GM12878 (cell line): ENCODE results near the gene OLFML3. TPM values are rescaled to one million over a fixed set of nuclear protein-coding genes. Genes with fewer than 3 reads are reported as not detected.

Experiments
- ATAC-seq: fragments of 200-7000 bp; cut with Tn5 transposase; 3 replicates; pipeline ENCODE4 v1.9.1; 2020; ENCODE audit warnings: mild to moderate bottlenecking, moderate library complexity
- BruUV-seq: library from RNA; stranded (reverse); fragments of 400-500 nt; replicated peaks from 2 replicates; lab custom pipeline; 2021; lab: Mats Ljungman, UMichigan
- CTCF ChIA-PET: fragments of 300-600 bp; sonication (Branson Sonifier 250); formaldehyde crosslinking; extraction: SDS; loops from one replicate; lab custom pipeline; 2021; ENCODE audit warnings: inconsistent platforms; lab: Yijun Ruan, JAX
- POLR2A ChIA-PET: fragments of 350-600 bp; formaldehyde crosslinking; extraction: SDS; loops from one replicate; lab custom pipeline; 2021; ENCODE audit warnings: inconsistent platforms; lab: Charles Lee
- RAD21 ChIA-PET: fragments of 300-600 bp; sonication (Branson Sonifier 250); formaldehyde crosslinking; loops from one replicate; lab custom pipeline; 2023; ENCODE audit warnings: antibody characterized with exemption; ENCODE audit not compliant: unreplicated experiment; lab: Charles Lee
- SMC1A ChIA-PET: fragments of 300-600 bp; sonication (Branson Sonifier 250); formaldehyde crosslinking; loops from one replicate; lab custom pipeline; 2023; ENCODE audit not compliant: unreplicated experiment, uncharacterized antibody; lab: Charles Lee
- DNase-seq: peaks from one replicate; pipeline ENCODE4 v3.0.0-alpha.2; 2011; ENCODE audit warnings: low read depth, low spot score
- FAIRE-seq: peaks from 3 replicates; lab custom pipeline; 2011; peaks lifted over from hg19 to GRCh38; lab: Jason Lieb, UNC
- H2AFZ ChIP-seq: 2 replicates; pipeline ENCODE4 v1.6.0; 2011; ENCODE audit warnings: low read depth, low read length, control low read depth; ENCODE audit not compliant: control insufficient read depth
- H3K27ac ChIP-seq: 2 replicates; pipeline ENCODE4 v1.5.1; 2011; ENCODE audit warnings: control low read depth; ENCODE audit not compliant: control insufficient read depth, insufficient read depth
- H3K27me3 ChIP-seq, 2 experiments: replicated peaks in 1 of 2; 2 replicates each; pipeline versions ENCODE4 v1.6.0 to v1.6.1; 2011; ENCODE audit warnings: low read length in 1 of 2; ENCODE audit not compliant: control insufficient read depth in 2 of 2, insufficient read depth in 2 of 2
- H3K36me3 ChIP-seq, 2 experiments: 2 replicates each; pipeline ENCODE4 v1.5.1; 2011; ENCODE audit warnings: low read length in 1 of 2; ENCODE audit not compliant: control insufficient read depth in 2 of 2, insufficient read depth in 2 of 2
- H3K4me1 ChIP-seq: 2 replicates; pipeline ENCODE4 v1.6.1; 2011; ENCODE audit warnings: mild to moderate bottlenecking, low read length, moderate library complexity, mixed read lengths; ENCODE audit not compliant: control insufficient read depth, insufficient read depth
- H3K4me2 ChIP-seq: 2 replicates; pipeline ENCODE4 v1.6.0; 2011; ENCODE audit warnings: control low read depth; ENCODE audit not compliant: control insufficient read depth, insufficient read depth
- H3K4me3 ChIP-seq: fragments of 200-600 bp; sonication (generic); 2 replicates; pipeline ENCODE4 v1.5.1; 2016
- H3K79me2 ChIP-seq: 2 replicates; pipeline ENCODE4 v1.6.0; 2011; ENCODE audit warnings: low read length; ENCODE audit not compliant: control insufficient read depth, insufficient read depth
- H3K9ac ChIP-seq: 2 replicates; pipeline ENCODE4 v1.8.0; 2011; ENCODE audit warnings: low read length, control low read depth, mixed read lengths; ENCODE audit not compliant: control insufficient read depth, insufficient read depth
- H3K9me3 ChIP-seq: replicated peaks from 3 replicates; pipeline ENCODE4 v1.5.1; 2011; ENCODE audit warnings: mild to moderate bottlenecking, low read length; ENCODE audit not compliant: control insufficient read depth, insufficient read depth
- H4K20me1 ChIP-seq: 2 replicates; pipeline ENCODE4 v1.6.0; 2011; ENCODE audit not compliant: control insufficient read depth, insufficient read depth
- E2F8 ChIP-seq: fragments of 450-650 bp; IDR thresholded peaks from 2 replicates; pipeline ENCODE4 v1.6.1; 2018; ENCODE audit warnings: mild to moderate bottlenecking, low read depth, moderate library complexity; ENCODE audit not compliant: partially characterized antibody
- ESRRA ChIP-seq: IDR thresholded peaks from 2 replicates; pipeline ENCODE4 v1.6.1; 2012; ENCODE audit warnings: mild to moderate bottlenecking, low read length, improper control_type of control experiment
- IRF4 ChIP-seq: IDR thresholded peaks from 2 replicates; pipeline ENCODE4 v1.6.1; 2011; ENCODE audit warnings: low read depth, low read length
- MTA3 ChIP-seq: IDR thresholded peaks from 2 replicates; pipeline ENCODE4 v1.6.1; 2012; ENCODE audit warnings: low read length, inconsistent platforms, borderline replicate concordance
- PAX8 ChIP-seq: fragments of 450-650 bp; IDR thresholded peaks from 2 replicates; pipeline ENCODE4 v1.6.1; 2017; ENCODE audit warnings: mild to moderate bottlenecking, moderate library complexity
- RAD51 ChIP-seq: fragments of 450-650 bp; IDR thresholded peaks from 2 replicates; pipeline ENCODE4 v1.6.1; 2016; ENCODE audit warnings: moderate library complexity, mild to moderate bottlenecking, inconsistent platforms
- RCOR1 ChIP-seq: conservative IDR thresholded peaks from 2 replicates; pipeline ENCODE4 v1.6.1; 2012; ENCODE audit warnings: low read depth, low read length, improper control_type of control experiment
- RELA ChIP-seq: fragments of 450-650 bp; IDR thresholded peaks from 2 replicates; pipeline ENCODE4 v1.8.0; 2014; ENCODE audit warnings: borderline replicate concordance; ENCODE audit not compliant: partially characterized antibody
- SREBF1 ChIP-seq: IDR thresholded peaks from 2 replicates; pipeline ENCODE4 v1.6.1; 2012; ENCODE audit warnings: mild to moderate bottlenecking, low read length
- TCF7 ChIP-seq: IDR thresholded peaks from 2 replicates; pipeline ENCODE4 v1.6.1; 2014; ENCODE audit warnings: antibody characterized with exemption, borderline replicate concordance
- ZNF24 ChIP-seq: fragments of 450-650 bp; IDR thresholded peaks from 2 replicates; pipeline ENCODE4 v1.6.1; 2017; ENCODE audit warnings: antibody characterized with exemption, mild to moderate bottlenecking
- ZNF274 ChIP-seq: IDR thresholded peaks from one replicate; pipeline ENCODE4 v1.8.0; 2011; ENCODE audit not compliant: insufficient read length, insufficient read depth
- WGBS: methylation state at CpG from one replicate; pipeline ENCODE4 v1.1.6; 2016; ENCODE audit warnings: low lambda C conversion rate; ENCODE audit not compliant: insufficient replicate concordance, insufficient coverage; ENCODE audit errors: missing lambda C conversion rate; 5-methylcytosine and 5-hydroxymethylcytosine counted together
- in situ Hi-C: fragments of 300-500 bp; cut with MboI; formaldehyde crosslinking; loops from 9 replicates; pipeline ENCODE4 v1.14.3; 2018; ENCODE audit warnings: mixed read lengths
- intact Hi-C: fragments of 100-400 bp; cut with micrococcal nuclease; formaldehyde crosslinking; loops from one replicate; pipeline ENCODE4 v1.14.2; 2022; ENCODE audit not compliant: unreplicated experiment
- polyA plus RNA-seq, 11 experiments: library from polyadenylated mRNA; depleted of rRNA in 4 of 11; unstranded in 6 of 11; stranded (reverse) in 5 of 11; fragments of >200 nt; fragmentation: Nextera tagmentation in 4 of 11; fragmentation: Illumina TruSeq in 1 of 11; extraction: Ambion mirVana in 4 of 11; extraction: Trizol in 1 of 11; gene quantifications; 1 replicate in 1 of 11; 2 replicates in 10 of 11; pipeline versions ENCODE4 v1.2.1 to v1.2.3, GENCODE V29; 2011 to 2016; ENCODE audit warnings: inconsistent platforms in 2 of 11, missing spikeins in 2 of 11, low read depth in 1 of 11
- total RNA-seq, 4 experiments: library from RNA; depleted of rRNA in 3 of 4; stranded (reverse); fragments of >200 nt in 3 of 4; fragmentation: Illumina TruSeq in 1 of 4; extraction: Trizol in 1 of 4; gene quantifications; 2 replicates each; pipeline versions ENCODE4 v1.2.1 to v1.2.3, GENCODE V29; 2013 to 2021

Gene OLFML3
- total and polyA plus RNA-seq, 10 of the 15 experiments (the other 5 are each of a cell fraction or from before 2014, with no cell fraction given), result 0.03 TPM; not detected in 9

- no peak overlapping the region for H3K9ac ChIP-seq
- H3K4me1 ChIP-seq, result no peaks in the 10 kb centered on the region
- no peak for DNase-seq
- WGBS, result 68% methylated on average over 7 of the region's 7 CpGs
- no TSS peak for BruUV-seq
- intact Hi-C loops (no loop called here), in situ Hi-C loops (loop anchor here (5.0 kb wide), 1 partner anchor 293 kb away; no protein-coding TSS in a partner anchor)
- TF ChIP-seq MTA3 (no peak), ZNF24 (no peak), RCOR1 (no peak), IRF4 (no peak), PAX8 (no peak), ESRRA (no peak), SREBF1 (no peak), RAD51 (no peak), E2F8 (no peak), RELA (no peak), ZNF274 (no peak), TCF7 (no peak)
- no peak overlapping the region for H3K4me2 ChIP-seq
- no peak overlapping the region for H2AFZ ChIP-seq
- CTCF ChIA-PET, result interaction anchor here (1.0 to 1.1 kb wide), 2 partner anchors 147 to 299 kb away, joined by 4 to 5 read pairs; no protein-coding TSS in a partner anchor
- no peak for ATAC-seq
- H3K4me3 ChIP-seq, result no peak overlapping the region
- H4K20me1 ChIP-seq, result no peaks in the 10 kb centered on the region
- FAIRE-seq, result no peak
- H3K9me3 ChIP-seq, result no peaks in the 10 kb centered on the region; the same call in 2 of the 3 replicates
- H3K27ac ChIP-seq, result no peak overlapping the region
- no peaks in the 10 kb centered on the region for H3K36me3 ChIP-seq
- no peaks in the 10 kb centered on the region for H3K27me3 ChIP-seq
- SMC1A ChIA-PET, result interaction anchor here (0.5 to 1.0 kb wide), 5 partner anchors 9 to 299 kb away, joined by 3 to 6 read pairs (median 3); no protein-coding TSS in a partner anchor
- no peaks in the 10 kb centered on the region for H3K79me2 ChIP-seq
- RAD21 ChIA-PET, result interaction anchor here (0.6 to 1.6 kb wide), 2 partner anchors 108 to 299 kb away, joined by 4 to 6 read pairs; no protein-coding TSS in a partner anchor
- POLR2A ChIA-PET, result no interaction called here
Measured at GRCh38 chr1:113983826-113984225, 4.6 kb downstream of the OLFML3 start.
